ENCODE results near the gene SUPV3L1.
"Not testable (repeated sequence)": the region's sequence is repeated elsewhere in the genome, so short reads cannot be mapped to it uniquely, and the experiment has no call there.

Gene SUPV3L1

GRCh38 chr10:69246036-69246435 is 66.0 kb downstream of the SUPV3L1 start:
- DNase-seq (ENCODE audit: insufficient read length, low spot score) (no peak), FAIRE-seq (no peak)
- no peak for TF ChIP-seq CTCF (IDR thresholded peaks at IDR 0.05; ENCODE audit: insufficient read depth, missing control alignments)

- no peak for TF ChIP-seq CTCF (IDR thresholded peaks at IDR 0.05; ENCODE audit: insufficient read depth, missing control alignments)
- DNase-seq (ENCODE audit: insufficient read length, low spot score) (no peak), FAIRE-seq (no peak)
Measured at GRCh38 chr10:69246581-69247312, 66.7 kb downstream of the SUPV3L1 start.

- DNase-seq (ENCODE audit: insufficient read length, low spot score) (no peak), FAIRE-seq (no peak)
- no peak for TF ChIP-seq CTCF (IDR thresholded peaks at IDR 0.05; ENCODE audit: insufficient read depth, missing control alignments)
Measured at GRCh38 chr10:69247313-69247710, 67.3 kb downstream of the SUPV3L1 start.

GRCh38 chr10:69248117-69248730 is 68.2 kb downstream of the SUPV3L1 start:
- no peak for DNase-seq (ENCODE audit: insufficient read length, low spot score)
- no peak for FAIRE-seq
- no peak for TF ChIP-seq CTCF (IDR thresholded peaks at IDR 0.05; ENCODE audit: insufficient read depth, missing control alignments)

- FAIRE-seq (no peak), DNase-seq (ENCODE audit: insufficient read length, low spot score) (no peak)
- TF ChIP-seq CTCF (IDR thresholded peaks at IDR 0.05; ENCODE audit: insufficient read depth, missing control alignments): no peak
Measured at GRCh38 chr10:69250041-69250440, 70.0 kb downstream of the SUPV3L1 start.

GRCh38 chr10:69251417-69251816 is 71.4 kb downstream of the SUPV3L1 start:
- DNase-seq (ENCODE audit: insufficient read length, low spot score); FAIRE-seq: not testable (repeated sequence)

GRCh38 chr10:69253171-69253570 is 73.1 kb downstream of the SUPV3L1 start:
- no peak for TF ChIP-seq CTCF (IDR thresholded peaks at IDR 0.05; ENCODE audit: insufficient read depth, missing control alignments)
- no peak for DNase-seq (ENCODE audit: insufficient read length, low spot score)
- no peak for FAIRE-seq
